Measurements from ENCODE around the gene PLSCR3. TPM values are rescaled to one million over a fixed set of nuclear protein-coding genes. Genes with fewer than 3 reads are reported as not detected.
A peak's percentile ranks its signal among the peaks of the same experiment; 100 is the strongest.

The PLSCR3 gene
- total RNA-seq (2014; rRNA removed; shearing (Covaris generic)), result 17.0 and 29.2 TPM in 2 replicates

GRCh38 chr17:7394452-7395191, at the start of gene PLSCR3:
PLSCR3 (minus strand) TSS chr17:7394525; CDS start chr17:7394110, 415 bp downstream.
- DNase-seq (ENCODE audit: low read depth), result peak; percentile 77

GRCh38 chr17:7443499-7444485, 49.5 kb upstream of the PLSCR3 start:
- peak; percentile 56 for DNase-seq (ENCODE audit: low read depth)

- DNase-seq (ENCODE audit: low read depth), result no peak
Measured at GRCh38 chr17:7442142-7442541, 47.8 kb upstream of the PLSCR3 start.

GRCh38 chr17:7441266-7441665, 46.9 kb upstream of the PLSCR3 start:
- no peak for DNase-seq (ENCODE audit: low read depth)

GRCh38 chr17:7440834-7441195, 46.5 kb upstream of the PLSCR3 start:
- DNase-seq (ENCODE audit: low read depth), result peak; percentile 53

GRCh38 chr17:7440113-7440833, 45.9 kb upstream of the PLSCR3 start:
- DNase-seq (ENCODE audit: low read depth), result peak; percentile 62

- DNase-seq (ENCODE audit: low read depth), result no peak
Measured at GRCh38 chr17:7439462-7440112, 45.3 kb upstream of the PLSCR3 start, which contains the start of gene FGF11. FGF11 (plus strand) TSS chr17:7439512; CDS start chr17:7439621, 109 bp downstream.

GRCh38 chr17:7438656-7439460, 44.5 kb upstream of the PLSCR3 start:
- DNase-seq (ENCODE audit: low read depth), result no peak

GRCh38 chr17:7437950-7438614, 43.8 kb upstream of the PLSCR3 start:
- no peak for DNase-seq (ENCODE audit: low read depth)

- DNase-seq (ENCODE audit: low read depth), result no peak
Measured at GRCh38 chr17:7437369-7437863, 43.1 kb upstream of the PLSCR3 start.

GRCh38 chr17:7436556-7437368, 42.4 kb upstream of the PLSCR3 start:
- peak; percentile 77 for DNase-seq (ENCODE audit: low read depth)

- peak; percentile 55 for DNase-seq (ENCODE audit: low read depth)
Measured at GRCh38 chr17:7435676-7436555, 41.6 kb upstream of the PLSCR3 start.

- DNase-seq (ENCODE audit: low read depth), result no peak
Measured at GRCh38 chr17:7432296-7432695, 38.0 kb upstream of the PLSCR3 start.

GRCh38 chr17:7431231-7431630, 36.9 kb upstream of the PLSCR3 start:
- no peak for DNase-seq (ENCODE audit: low read depth)

- DNase-seq (ENCODE audit: low read depth), result no peak
Measured at GRCh38 chr17:7429722-7430121, 35.4 kb upstream of the PLSCR3 start.

- no peak for DNase-seq (ENCODE audit: low read depth)
Measured at GRCh38 chr17:7428557-7428956, 34.2 kb upstream of the PLSCR3 start, which contains the start of gene SPEM3. SPEM3 (plus strand) TSS chr17:7428857; CDS start chr17:7428903, 46 bp downstream.

- no peak for DNase-seq (ENCODE audit: low read depth)
Measured at GRCh38 chr17:7427549-7427948, 33.2 kb upstream of the PLSCR3 start.
